ENCODE measurements around the gene ARV1.

The ARV1 gene

DNA sequence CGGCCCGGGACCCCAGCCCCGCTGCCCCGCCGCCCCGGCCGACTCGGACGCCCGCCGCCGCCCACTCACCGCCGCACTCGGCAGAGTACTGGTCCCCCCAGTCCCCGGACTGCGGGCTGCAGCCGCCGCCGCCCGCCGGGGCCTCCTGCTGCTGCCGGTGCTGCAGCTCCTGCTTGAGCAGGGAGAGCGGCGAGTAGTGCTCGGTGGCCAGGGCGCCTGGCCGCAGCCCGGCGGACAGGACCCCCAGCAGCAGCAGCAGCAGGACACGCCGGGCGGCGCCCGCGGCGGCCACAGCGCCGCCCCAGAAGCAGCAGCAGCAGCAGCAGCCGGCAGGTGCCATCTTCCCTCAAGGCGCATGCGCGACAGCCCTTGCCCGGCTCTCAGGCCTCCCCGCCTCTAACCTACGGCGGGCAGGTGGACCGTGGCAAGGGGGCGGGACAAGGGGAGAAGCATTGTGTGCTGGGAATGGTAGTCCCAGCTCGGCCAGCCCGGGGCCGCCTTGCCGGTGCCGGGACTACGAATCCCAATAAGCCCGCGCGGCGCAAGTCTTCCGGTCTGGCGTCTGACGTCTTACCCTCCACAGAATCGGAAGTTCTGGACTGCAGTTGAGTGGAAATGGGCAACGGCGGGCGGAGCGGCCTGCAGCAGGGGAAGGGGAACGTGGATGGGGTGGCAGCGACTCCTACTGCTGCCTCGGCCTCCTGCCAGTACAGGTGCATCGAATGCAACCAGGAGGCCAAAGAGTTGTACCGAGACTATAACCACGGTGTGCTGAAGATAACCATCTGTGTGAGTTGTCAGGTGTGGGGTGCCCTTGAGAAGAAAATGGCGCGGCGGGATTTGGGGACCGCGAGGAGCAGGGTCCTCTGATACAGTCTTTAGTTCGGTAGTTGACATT, at the start of gene ARV1, which contains the start of gene TTC13:
Gene ARV1, plus strand, starts transcription at position 604 of the 898 bp plus-strand sequence. Its CDS starts 12 bp downstream, at position 616.
Gene TTC13, minus strand, starts transcription at position 371 of the 898 bp plus-strand sequence. Its CDS starts 31 bp downstream, at position 340.
- peak; percentile 99 to 100 for DNase-seq

DNA sequence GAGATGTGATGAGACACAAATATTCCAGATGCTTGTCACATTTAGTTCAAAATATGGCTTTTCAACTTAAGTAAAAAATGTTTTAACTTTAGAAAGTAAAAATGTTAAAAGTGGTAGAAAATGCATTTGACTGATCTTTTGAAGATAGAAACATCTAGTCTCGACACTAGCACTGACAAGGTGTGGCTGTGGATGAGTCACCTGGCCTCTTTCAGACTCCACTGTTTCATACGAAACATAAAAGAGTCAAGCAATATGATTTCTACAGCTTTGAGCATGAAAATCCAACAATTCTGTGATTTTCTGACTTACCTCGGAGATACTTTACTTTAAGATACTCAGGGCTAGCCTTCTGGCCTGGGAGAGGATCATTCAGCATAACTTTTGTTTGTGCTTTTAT, 47.9 kb upstream of the ARV1 start:
- DNase-seq = no peak

- no peak for DNase-seq
These were observed 43.0 kb upstream of the ARV1 start for GRCh38 chr1:230935852-230936251.

- no peak for DNase-seq
These were observed 42.4 kb upstream of the ARV1 start for GRCh38 chr1:230936475-230936874.

DNA sequence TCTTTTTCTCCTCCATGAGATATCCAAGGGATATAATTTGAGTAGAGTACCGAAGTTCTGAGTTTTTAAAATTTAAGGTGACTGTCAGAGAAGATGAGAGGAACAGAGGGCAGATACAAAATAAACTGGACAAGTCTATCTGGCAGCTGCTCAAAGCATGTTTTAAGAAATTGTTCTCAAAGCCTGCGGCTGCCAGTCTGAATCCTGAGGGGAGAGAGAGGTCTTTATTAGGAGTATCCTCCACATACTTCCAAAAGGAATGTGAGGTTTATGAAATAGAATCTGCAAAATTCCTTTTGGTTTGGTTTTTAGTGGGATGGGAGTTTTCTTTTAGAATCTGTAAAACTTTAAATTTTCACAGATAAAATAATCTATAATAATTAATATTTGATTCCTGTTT, 41.5 kb upstream of the ARV1 start:
- DNase-seq = no peak

- DNase-seq = no peak
These were observed 39.9 kb upstream of the ARV1 start for GRCh38 chr1:230938924-230939368.

DNA sequence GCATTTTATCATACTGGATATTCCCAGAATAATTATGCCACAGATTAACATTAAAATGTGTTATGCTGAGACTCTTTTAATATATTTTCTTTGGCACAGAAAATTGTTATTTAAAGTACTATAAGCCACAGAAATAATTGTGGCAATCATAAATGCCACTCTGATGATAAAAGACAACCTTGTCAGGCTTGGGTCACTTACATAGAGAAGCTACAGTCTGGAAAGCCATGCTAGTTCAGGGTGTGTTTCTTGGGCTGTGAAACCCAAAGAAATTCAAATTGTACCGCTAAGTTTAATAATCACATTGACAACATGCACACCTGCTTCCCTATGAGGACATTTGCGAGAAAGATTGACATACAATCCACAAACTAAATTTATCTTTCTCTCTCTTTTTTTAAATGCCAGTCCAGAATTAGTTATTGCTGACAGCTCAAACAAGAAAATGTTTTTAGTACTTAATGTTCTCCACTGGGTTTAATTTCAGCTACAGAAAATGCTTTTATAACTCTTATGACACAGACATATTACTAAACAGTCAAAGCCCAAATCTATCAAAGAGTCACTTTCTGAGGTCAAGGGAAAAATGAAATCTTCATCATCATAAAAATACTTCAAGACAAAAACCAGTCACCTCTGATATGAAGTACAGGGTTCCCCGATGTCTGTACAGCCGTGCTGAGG, 38.9 kb upstream of the ARV1 start:
- no peak for DNase-seq

GRCh38 chr1:230940848-230941247, 38.0 kb upstream of the ARV1 start:
- no peak for DNase-seq

DNA sequence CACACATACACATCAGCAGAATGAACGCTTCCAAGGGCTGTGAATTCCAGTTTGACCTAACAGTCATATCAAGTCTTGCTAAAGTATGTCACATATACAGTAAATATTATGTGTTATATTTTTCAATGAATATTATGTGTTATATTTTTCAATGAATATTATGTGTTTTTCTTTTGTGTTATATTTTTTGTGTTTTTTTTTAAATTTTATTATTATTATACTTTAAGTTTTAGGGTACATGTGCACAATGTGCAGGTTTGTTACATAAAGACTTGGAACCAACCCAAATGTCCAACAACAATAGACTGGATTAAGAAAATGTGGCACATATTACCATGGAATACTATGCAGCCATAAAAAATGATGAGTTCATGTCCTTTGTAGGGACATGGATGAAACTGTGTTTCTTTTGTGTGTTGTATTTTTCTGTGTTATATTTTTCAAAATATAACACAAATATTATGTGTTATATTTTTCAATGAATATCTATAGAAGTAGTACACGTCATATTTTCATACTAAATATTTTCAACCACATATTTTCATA, 35.8 kb upstream of the ARV1 start:
- no peak for DNase-seq

GRCh38 chr1:230948301-230948700, 30.6 kb upstream of the ARV1 start:
- no peak for DNase-seq

- DNase-seq = no peak
These were observed 30.0 kb upstream of the ARV1 start for GRCh38 chr1:230948903-230949302.

DNA sequence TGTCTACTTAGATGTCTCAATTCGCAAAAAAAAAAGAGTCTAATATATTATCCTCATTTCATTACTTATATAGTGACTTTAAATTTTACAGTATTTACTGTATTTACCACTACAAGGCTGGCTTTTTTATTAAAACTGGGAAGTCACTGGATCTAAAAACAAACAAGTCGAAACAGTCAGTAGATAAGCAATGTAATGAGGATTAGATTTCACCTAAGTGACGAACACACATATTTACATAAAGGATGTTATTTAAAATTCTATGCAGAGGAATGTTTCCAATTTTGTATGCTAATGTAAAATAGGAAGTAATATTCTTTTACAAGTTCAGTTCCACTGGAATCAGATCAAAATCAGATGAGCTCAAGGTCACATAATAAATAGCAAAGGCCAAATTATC, 28.5 kb upstream of the ARV1 start:
- no peak for DNase-seq

GRCh38 chr1:230957580-230957989, 21.3 kb upstream of the ARV1 start:
- no peak for DNase-seq

DNA sequence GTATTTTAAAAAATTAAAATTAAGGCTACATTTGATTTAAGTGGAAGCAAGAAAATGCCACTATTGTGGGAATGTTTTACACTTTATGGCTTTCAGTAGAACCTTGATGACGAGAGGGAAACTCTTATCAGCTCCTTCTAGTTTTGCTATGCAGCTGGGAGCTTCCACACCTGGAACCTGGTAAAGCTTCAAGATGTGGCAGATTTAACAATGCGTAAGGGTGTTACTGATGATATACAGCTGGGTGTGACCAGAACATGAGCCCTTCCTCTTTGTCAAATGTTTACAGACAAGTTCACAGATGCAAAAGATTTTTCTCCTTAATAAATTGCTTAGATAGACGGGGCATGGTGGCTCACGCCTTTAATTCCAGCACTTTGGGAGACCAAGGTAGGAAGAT, 20.5 kb upstream of the ARV1 start:
- DNase-seq = no peak

GRCh38 chr1:230964896-230965295, 14.0 kb upstream of the ARV1 start:
- DNase-seq = no peak

DNA sequence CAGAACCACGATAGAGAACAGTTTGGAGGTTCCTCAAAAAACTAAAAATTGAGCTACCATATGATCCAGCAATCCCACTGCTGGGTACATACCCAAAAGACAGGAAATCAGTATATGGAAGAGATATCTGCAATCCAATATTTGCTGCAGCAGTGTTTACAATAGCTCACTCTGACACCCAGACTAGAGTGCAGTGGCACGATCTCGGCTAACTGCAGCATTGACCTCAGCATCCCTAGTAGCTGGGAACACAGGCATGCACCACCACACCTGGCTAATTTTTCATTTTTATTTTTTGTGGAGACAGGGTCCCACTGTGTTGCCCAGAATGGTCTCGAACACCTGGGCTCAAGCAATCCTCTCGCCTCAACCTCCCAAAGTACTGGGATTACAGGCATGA, 13.4 kb upstream of the ARV1 start:
- DNase-seq = no peak

GRCh38 chr1:230966358-230966873, 12.5 kb upstream of the ARV1 start:
- DNase-seq = no peak

DNA sequence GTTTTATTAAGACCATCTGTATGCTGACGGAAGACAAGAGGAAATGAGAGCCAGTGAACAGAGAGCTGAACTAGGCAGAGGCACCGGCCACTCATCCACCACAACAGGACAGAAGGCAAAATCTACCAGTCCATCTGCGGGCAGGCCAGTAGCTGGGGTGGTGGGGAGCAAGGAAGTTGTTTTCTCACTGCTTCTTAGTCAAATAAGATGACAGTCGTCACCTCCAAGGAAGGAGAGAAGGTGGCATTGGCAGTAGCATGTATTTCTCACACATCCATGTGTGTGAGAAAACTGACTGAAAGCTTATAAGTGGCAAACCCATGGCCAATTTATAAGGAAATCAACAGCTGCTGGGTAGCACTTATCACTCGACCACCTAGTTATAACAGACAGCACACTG, 8.5 kb upstream of the ARV1 start:
- no peak for DNase-seq

GRCh38 chr1:230971771-230972170, 7.1 kb upstream of the ARV1 start:
- DNase-seq = no peak

GRCh38 chr1:230972855-230973271, 6.0 kb upstream of the ARV1 start:
- no peak for DNase-seq

DNA sequence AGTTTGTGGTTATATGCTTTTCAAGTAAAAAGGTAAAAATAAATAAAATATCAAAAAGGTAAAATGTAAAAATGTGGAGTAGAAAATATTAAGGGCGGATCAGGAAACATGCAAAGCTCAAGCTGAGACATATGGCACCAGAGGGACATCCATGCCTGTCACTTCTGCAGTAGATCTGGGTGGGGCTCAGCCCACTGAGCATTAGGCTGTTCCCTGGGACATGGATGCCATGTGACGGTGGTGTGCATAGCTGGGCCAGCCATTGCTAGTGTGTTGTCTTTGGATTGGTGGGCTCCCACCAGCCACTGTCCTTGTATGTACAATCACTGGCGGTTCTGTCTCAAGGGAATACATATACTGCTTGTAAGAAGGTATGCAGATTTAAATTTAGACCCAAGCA, 3.3 kb upstream of the ARV1 start:
- DNase-seq = no peak

DNA sequence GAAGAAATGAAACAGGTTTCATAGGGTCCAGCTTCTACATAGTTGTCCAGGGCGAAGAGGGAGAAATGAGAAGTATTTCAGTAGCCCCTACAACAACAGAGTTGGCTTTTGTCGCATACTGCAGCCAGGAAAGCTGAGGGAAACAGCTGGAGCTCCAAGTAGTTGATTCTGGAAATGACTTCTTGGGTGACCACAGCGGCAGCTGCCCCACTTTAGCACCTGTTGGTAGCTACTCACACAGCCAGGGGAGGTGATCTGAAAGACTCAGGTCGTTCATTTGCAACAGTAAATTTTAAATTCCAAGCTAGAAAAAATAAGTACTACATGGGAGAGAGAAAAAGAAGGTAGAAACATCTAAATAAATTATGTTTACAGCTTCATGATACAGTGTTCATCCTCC, 2.5 kb upstream of the ARV1 start:
- no peak for DNase-seq

Measured in NCI-H2081 (cell line).